ENCODE measurements around the gene ANKH. TPM values are rescaled to one million over a fixed set of nuclear protein-coding genes. Genes with fewer than 3 reads are reported as not detected.
"Not testable (repeated sequence)": the region's sequence is repeated elsewhere in the genome, so short reads cannot be mapped to it uniquely, and the experiment has no call there.

ANKH gene
- polyA plus RNA-seq, 1 donor (not counting 4 experiments of a cell fraction or from before 2014, with no cell fraction given): 13.8 TPM

DNA sequence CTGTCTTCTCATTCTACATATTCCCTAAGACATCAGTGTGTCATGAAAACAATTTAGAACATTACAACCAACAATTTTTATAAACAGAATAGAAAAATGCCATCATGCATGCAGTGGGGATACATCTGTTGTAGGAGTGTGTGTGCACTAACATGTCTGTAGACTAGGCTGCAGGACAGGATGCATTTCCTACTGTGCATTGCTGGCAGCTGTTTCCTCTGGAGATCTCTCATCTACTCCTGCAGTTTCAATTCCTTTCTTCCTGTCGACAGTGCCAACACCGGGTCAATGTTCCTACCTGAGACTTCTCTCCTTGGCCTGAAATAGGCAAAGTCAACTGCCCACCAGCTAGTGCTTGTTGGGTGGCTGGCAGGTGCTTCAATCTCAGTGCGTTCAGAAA lies 69.8 kb downstream of the ANKH start:
- Histone ChIP-seq H4K20me1 (ENCODE audit: control insufficient read depth, extremely low read depth, insufficient read depth, low read length) (no peaks in the 10 kb centered on the region), H2AFZ (ENCODE audit: control insufficient read depth, low read length) (no peak overlapping the region), H3K9me3 (ENCODE audit: control insufficient read depth, low read depth, low read length) (no peaks in the 10 kb centered on the region), H3K27ac (ENCODE audit: control insufficient read depth, insufficient read depth, low read length) (no peak overlapping the region), H3K79me2 (ENCODE audit: control insufficient read depth, insufficient read depth, low read length) (no peaks in the 10 kb centered on the region), H3K9ac (ENCODE audit: control insufficient read depth, extremely low read depth, insufficient read depth, low read length) (no peak overlapping the region), H3K4me3 (ENCODE audit: control insufficient read depth in 2 of 3, extremely low read depth in 1 of 3, insufficient read depth in 2 of 3, low read depth in 1 of 3, low read length in 3 of 3) (no peak overlapping the region), H3K9me1 (ENCODE audit: control insufficient read depth, extremely low read depth, insufficient read depth, low read length) (no peaks in the 10 kb centered on the region), H3K36me3 (ENCODE audit: control insufficient read depth in 2 of 2, extremely low read depth in 1 of 2, insufficient read depth in 2 of 2, low read length in 2 of 2) (no peaks in the 10 kb centered on the region), H3K4me1 (ENCODE audit: control insufficient read depth, extremely low read depth, insufficient read depth, low read length) (no peaks in the 10 kb centered on the region), H3K4me2 (ENCODE audit: control insufficient read depth, extremely low read depth, insufficient read depth, low read depth, low read length) (no peak overlapping the region), H3K27me3 (ENCODE audit: control insufficient read depth, extremely low read depth, insufficient read depth, low read length) (no peaks in the 10 kb centered on the region)
- dilution Hi-C loops (cut with MboI; ENCODE audit: extremely low pct_ligation_motif_present, low sequenced_read_pairs): no loop called here
- FAIRE-seq (no peak), DNase-seq (ENCODE audit: low read depth, low spot score) (no peak)
- TF ChIP-seq, protein P1, sequence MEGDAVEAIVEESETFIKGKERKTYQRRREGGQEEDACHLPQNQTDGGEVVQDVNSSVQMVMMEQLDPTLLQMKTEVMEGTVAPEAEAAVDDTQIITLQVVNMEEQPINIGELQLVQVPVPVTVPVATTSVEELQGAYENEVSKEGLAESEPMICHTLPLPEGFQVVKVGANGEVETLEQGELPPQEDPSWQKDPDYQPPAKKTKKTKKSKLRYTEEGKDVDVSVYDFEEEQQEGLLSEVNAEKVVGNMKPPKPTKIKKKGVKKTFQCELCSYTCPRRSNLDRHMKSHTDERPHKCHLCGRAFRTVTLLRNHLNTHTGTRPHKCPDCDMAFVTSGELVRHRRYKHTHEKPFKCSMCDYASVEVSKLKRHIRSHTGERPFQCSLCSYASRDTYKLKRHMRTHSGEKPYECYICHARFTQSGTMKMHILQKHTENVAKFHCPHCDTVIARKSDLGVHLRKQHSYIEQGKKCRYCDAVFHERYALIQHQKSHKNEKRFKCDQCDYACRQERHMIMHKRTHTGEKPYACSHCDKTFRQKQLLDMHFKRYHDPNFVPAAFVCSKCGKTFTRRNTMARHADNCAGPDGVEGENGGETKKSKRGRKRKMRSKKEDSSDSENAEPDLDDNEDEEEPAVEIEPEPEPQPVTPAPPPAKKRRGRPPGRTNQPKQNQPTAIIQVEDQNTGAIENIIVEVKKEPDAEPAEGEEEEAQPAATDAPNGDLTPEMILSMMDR (optimal IDR thresholded peaks at IDR 0.05 in 1 of 3, IDR thresholded peaks at IDR 0.05 in 1 of 3, conservative IDR thresholded peaks at IDR 0.05 in 1 of 3; ENCODE audit: extremely low read depth in 1 of 3, insufficient read depth in 2 of 3, low read length in 3 of 3): no peak
- no peak for TF ChIP-seq EZH2 (IDR thresholded peaks at IDR 0.05; ENCODE audit: low read length)

DNA sequence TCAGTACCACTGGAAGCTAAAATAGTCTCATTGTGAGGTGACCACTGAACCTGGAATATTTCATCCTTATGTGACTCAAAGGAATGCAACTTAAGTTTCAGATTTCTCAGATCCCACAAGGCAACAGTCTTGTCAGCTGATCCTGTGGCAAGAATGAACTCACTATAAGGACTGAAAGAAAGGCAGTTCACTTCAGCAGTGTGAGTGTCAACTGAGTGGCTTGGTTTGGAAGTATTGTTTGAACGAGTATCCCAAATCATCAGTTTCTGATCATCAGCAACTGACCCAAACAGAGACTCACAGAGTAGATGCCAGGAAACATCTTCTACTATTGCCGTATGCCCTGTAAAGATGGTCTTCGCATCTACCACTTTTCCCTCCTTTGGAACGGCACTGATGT lies 74.2 kb downstream of the ANKH start:
- FAIRE-seq: not testable (repeated sequence)

DNA sequence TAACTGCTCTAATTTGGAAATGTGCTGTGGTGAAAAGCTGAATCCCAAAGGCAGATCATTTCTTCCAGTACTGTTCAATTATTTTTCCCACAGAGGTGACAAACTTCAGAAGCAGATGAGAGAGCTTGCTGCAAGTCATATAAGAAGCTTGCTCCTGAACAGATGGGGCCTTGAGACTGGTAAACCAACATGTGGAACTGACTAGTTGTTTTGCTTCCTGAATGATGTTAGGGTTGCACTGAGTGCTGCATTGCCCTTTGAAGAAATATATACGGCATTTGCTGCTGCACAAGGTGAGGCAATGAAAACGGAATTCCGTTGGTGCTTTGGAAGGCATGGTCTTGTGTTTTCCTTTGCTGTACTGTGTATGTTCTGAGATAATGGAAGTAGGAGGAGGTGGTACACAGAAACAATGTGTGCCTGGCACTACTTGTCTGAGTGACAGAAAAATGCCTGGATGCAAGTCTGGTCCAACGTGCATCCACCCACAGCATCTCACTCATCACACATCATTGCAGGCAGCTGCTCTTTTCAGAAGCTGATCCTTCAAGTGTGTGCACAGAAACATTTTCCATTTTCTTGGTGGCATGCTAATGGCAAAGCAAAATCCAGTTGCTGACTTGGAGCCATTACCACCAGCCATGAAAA lies 76.9 kb downstream of the ANKH start:
- no peaks in the 10 kb centered on the region for H3K36me3 ChIP-seq (ENCODE audit: control insufficient read depth in 2 of 2, extremely low read depth in 1 of 2, insufficient read depth in 2 of 2, low read length in 2 of 2)
- H3K4me3 ChIP-seq (ENCODE audit: control insufficient read depth in 2 of 3, extremely low read depth in 1 of 3, insufficient read depth in 2 of 3, low read depth in 1 of 3, low read length in 3 of 3): no peak overlapping the region
- H3K79me2 ChIP-seq (ENCODE audit: control insufficient read depth, insufficient read depth, low read length): no peaks in the 10 kb centered on the region
- DNase-seq (ENCODE audit: low read depth, low spot score) (no peak), FAIRE-seq (no peak)
- no peaks in the 10 kb centered on the region for H3K27me3 ChIP-seq (ENCODE audit: control insufficient read depth, extremely low read depth, insufficient read depth, low read length)
- no peaks in the 10 kb centered on the region for H4K20me1 ChIP-seq (ENCODE audit: control insufficient read depth, extremely low read depth, insufficient read depth, low read length)
- H3K27ac ChIP-seq (ENCODE audit: control insufficient read depth, insufficient read depth, low read length): no peak overlapping the region
- no peaks in the 10 kb centered on the region for H3K9me3 ChIP-seq (ENCODE audit: control insufficient read depth, low read depth, low read length)
- no peak for TF ChIP-seq EZH2 (IDR thresholded peaks at IDR 0.05; ENCODE audit: low read length)
- TF ChIP-seq, protein P1 (optimal IDR thresholded peaks at IDR 0.05 in 1 of 3, IDR thresholded peaks at IDR 0.05 in 1 of 3, conservative IDR thresholded peaks at IDR 0.05 in 1 of 3; ENCODE audit: extremely low read depth in 1 of 3, insufficient read depth in 2 of 3, low read length in 3 of 3): no peak
- H2AFZ ChIP-seq (ENCODE audit: control insufficient read depth, low read length): no peak overlapping the region
- H3K9me1 ChIP-seq (ENCODE audit: control insufficient read depth, extremely low read depth, insufficient read depth, low read length): no peaks in the 10 kb centered on the region
- no peaks in the 10 kb centered on the region for H3K4me1 ChIP-seq (ENCODE audit: control insufficient read depth, extremely low read depth, insufficient read depth, low read length)
- no peak overlapping the region for H3K4me2 ChIP-seq (ENCODE audit: control insufficient read depth, extremely low read depth, insufficient read depth, low read depth, low read length)
- dilution Hi-C loops (cut with MboI; ENCODE audit: extremely low pct_ligation_motif_present, low sequenced_read_pairs): no loop called here
- H3K9ac ChIP-seq (ENCODE audit: control insufficient read depth, extremely low read depth, insufficient read depth, low read length): no peak overlapping the region

More for the DNA sequence above, 74.2 kb downstream of the ANKH start:
- H3K36me3 ChIP-seq (ENCODE audit: control insufficient read depth in 2 of 2, extremely low read depth in 1 of 2, insufficient read depth in 2 of 2, low read length in 2 of 2); H3K9me1 ChIP-seq (ENCODE audit: control insufficient read depth, extremely low read depth, insufficient read depth, low read length); H4K20me1 ChIP-seq (ENCODE audit: control insufficient read depth, extremely low read depth, insufficient read depth, low read length); H3K27me3 ChIP-seq (ENCODE audit: control insufficient read depth, extremely low read depth, insufficient read depth, low read length); H3K9ac ChIP-seq (ENCODE audit: control insufficient read depth, extremely low read depth, insufficient read depth, low read length); H3K4me3 ChIP-seq (ENCODE audit: control insufficient read depth in 2 of 3, extremely low read depth in 1 of 3, insufficient read depth in 2 of 3, low read depth in 1 of 3, low read length in 3 of 3); H3K79me2 ChIP-seq (ENCODE audit: control insufficient read depth, insufficient read depth, low read length); H3K4me2 ChIP-seq (ENCODE audit: control insufficient read depth, extremely low read depth, insufficient read depth, low read depth, low read length); dilution Hi-C loops (cut with MboI; ENCODE audit: extremely low pct_ligation_motif_present, low sequenced_read_pairs); H2AFZ ChIP-seq (ENCODE audit: control insufficient read depth, low read length); H3K4me1 ChIP-seq (ENCODE audit: control insufficient read depth, extremely low read depth, insufficient read depth, low read length); H3K9me3 ChIP-seq (ENCODE audit: control insufficient read depth, low read depth, low read length); DNase-seq (ENCODE audit: low read depth, low spot score); H3K27ac ChIP-seq (ENCODE audit: control insufficient read depth, insufficient read depth, low read length): not testable (repeated sequence)
